ENCODE data around the gene PRRT1B. TPM values are rescaled to one million over a fixed set of nuclear protein-coding genes. Genes with fewer than 3 reads are reported as not detected.

PRRT1B gene
- total and polyA plus RNA-seq, 9 of the 15 experiments (the other 6 are each of a cell fraction or from before 2014, with no cell fraction given) = not detected

- TF ChIP-seq ZFP1 (CRISPR knock-in tag; IDR thresholded peaks at IDR 0.05) (no peak), ZNF436 (CRISPR knock-in tag; IDR thresholded peaks at IDR 0.05) (no peak), KLF6 (CRISPR knock-in tag; IDR thresholded peaks at IDR 0.05; ENCODE audit: borderline replicate concordance) (no peak), GTF2F1 (IDR thresholded peaks at IDR 0.05; ENCODE audit: low read depth, low read length) (no peak), PATZ1 (CRISPR knock-in tag; IDR thresholded peaks at IDR 0.05; ENCODE audit: borderline replicate concordance) (no peak)
These were observed 48.8 kb downstream of the PRRT1B start (continued) for GRCh38 chr9:131593936-131594665.

- ChIA-PET POLR2A (interaction anchor here (0.6 kb wide), 1 partner anchor 284 kb away, joined by 3 read pairs; no protein-coding TSS in a partner anchor), CTCF (ENCODE audit: low intra/inter-chr PET ratio) (interaction anchor here (0.7 kb wide), 1 partner anchor 152 kb away, joined by 3 read pairs; no protein-coding TSS in a partner anchor)
- in situ Hi-C loops (cut with MboI) (loop anchor here (5.0 kb wide), 1 partner anchor 147 kb away; the partner anchor contains the start of gene RAPGEF1), intact Hi-C loops (cut with micrococcal nuclease) (no loop called here)
- DNase-seq (ENCODE audit: extremely low read depth in 1 of 4, low spot score in 3 of 4) (no peak), ATAC-seq (no peak), FAIRE-seq (no peak)
- H3K27ac ChIP-seq (ENCODE audit: extremely low read depth, low read depth, low read length) = peak overlapping the region; percentile 10; the same call in 1 of the 3 replicates
- no peaks in the 10 kb centered on the region for H3K27me3 ChIP-seq (ENCODE audit: control insufficient read depth in 2 of 2, insufficient read depth in 2 of 2, low read length in 2 of 2)
- no peaks in the 10 kb centered on the region for H3K79me2 ChIP-seq (ENCODE audit: control insufficient read depth, insufficient read depth, low read length)
- WGBS (ENCODE audit: insufficient coverage, low coverage, missing lambda C conversion rate) = 78% methylated on average over 12 of the region's 20 CpGs
- TF ChIP-seq L3MBTL2 (IDR thresholded peaks at IDR 0.05) = 0 out of 2 replicates have a peak, but pooled peaks have one; percentile 16
- TF ChIP-seq FIP1L1 (IDR thresholded peaks at IDR 0.05; ENCODE audit: low read depth, low read length, poor library complexity, severe bottlenecking) = no peak
- TF ChIP-seq POLR2G (IDR thresholded peaks at IDR 0.05; ENCODE audit: low read depth, low read length) = 0 out of 2 replicates have a peak, but pooled peaks have one; percentile 7
- TF ChIP-seq ZNF436 (CRISPR knock-in tag; IDR thresholded peaks at IDR 0.05) = no peak
- no peak overlapping the region for H3K4me2 ChIP-seq (ENCODE audit: insufficient read depth, low read length)
- peaks cover 33% of the 10 kb centered on the region; the same call in 2 of the 3 replicates for H3K36me3 ChIP-seq (ENCODE audit: control insufficient read depth, insufficient read depth, low read length)
- H3K9me3 ChIP-seq (replicated peaks; ENCODE audit: control insufficient read depth, insufficient read depth, low read depth, low read length) = no peaks in the 10 kb centered on the region
- H3K9me1 ChIP-seq (ENCODE audit: control insufficient read depth, insufficient read depth, low read length) = no peaks in the 10 kb centered on the region
- H2AFZ ChIP-seq (ENCODE audit: low read depth, low read length) = no peak overlapping the region
- H3K4me3 ChIP-seq = no peak overlapping the region
- H3K4me1 ChIP-seq (replicated peaks in 1 of 2; ENCODE audit: control insufficient read depth in 2 of 2, insufficient read depth in 2 of 2, low read length in 2 of 2) = peaks cover 6 to 19% of the 10 kb centered on the region in 2 experiments; a peak in 4 of 5 replicates
- H4K20me1 ChIP-seq (replicated peaks; ENCODE audit: control insufficient read depth, insufficient read depth, low read length) = no peaks in the 10 kb centered on the region
- peak overlapping the region in 1 of 2 experiments; percentile 76; a peak in 1 of 4 replicates for H3K9ac ChIP-seq (ENCODE audit: insufficient read depth in 1 of 2, low read depth in 2 of 2, low read length in 2 of 2)
- BruUV-seq (replicated peaks) = no TSS peak
These were observed 49.8 kb downstream of the PRRT1B start for GRCh38 chr9:131594906-131595665.
